SK-N-SH (cell line): ENCODE results near the gene KRT13. TPM values are rescaled to one million over a fixed set of nuclear protein-coding genes. Genes with fewer than 3 reads are reported as not detected.

ENCODE experiments used
- CTCF ChIA-PET: fragments of 300-600, 350-600 bp; formaldehyde crosslinking; extraction: SDS; loops from one replicate; lab custom pipeline; 2021; lab: Yijun Ruan, JAX
- POLR2A ChIA-PET: fragments of 350-600 bp; sonication (Branson Sonifier 250); formaldehyde crosslinking; extraction: SDS; loops from one replicate; lab custom pipeline; 2020; ENCODE audit warnings: antibody characterized with exemption, inconsistent platforms; lab: Yijun Ruan, JAX
- DNase-seq: peaks from one replicate; pipeline ENCODE4 v3.0.0; 2012
- H2AFZ ChIP-seq: fragments of 200-600 bp; sonication (generic); 2 replicates; pipeline ENCODE4 v1.8.1; 2016; ENCODE audit warnings: antibody characterized with exemption, mild to moderate bottlenecking, low read depth
- H3F3A ChIP-seq: fragments of 200-600 bp; sonication (generic); replicated peaks from 2 replicates; pipeline ENCODE3; 2016; ENCODE audit warnings: antibody characterized with exemption, mild to moderate bottlenecking; ENCODE audit not compliant: insufficient read depth
- H3K27ac ChIP-seq, 2 experiments: fragments of 200-500 bp in 1 of 2; fragments of 200-600 bp in 1 of 2; sonication (Bioruptor generic) in 1 of 2; sonication (generic), shearing (Covaris generic) in 1 of 2; 2 replicates each; pipeline versions ENCODE4 v1.5.1 to v1.6.1; 2014 to 2016; ENCODE audit warnings: low read depth in 2 of 2, inconsistent platforms in 1 of 2, low read length in 1 of 2, mild to moderate bottlenecking in 1 of 2, mixed read lengths in 1 of 2
- H3K27me3 ChIP-seq: fragments of 200-600 bp; sonication (generic), shearing (Covaris generic); 2 replicates; pipeline ENCODE4 v1.6.1; 2016; ENCODE audit warnings: mixed run types; ENCODE audit not compliant: insufficient read depth
- H3K36me3 ChIP-seq, 2 experiments: fragments of 200-500 bp in 1 of 2; fragments of 200-600 bp in 1 of 2; sonication (Bioruptor generic) in 1 of 2; sonication (generic) in 1 of 2; replicated peaks in 1 of 2; 2 replicates each; pipeline versions ENCODE3 to v1.5.1; 2014 to 2016; ENCODE audit warnings: low read length in 1 of 2, mild to moderate bottlenecking in 1 of 2; ENCODE audit not compliant: insufficient read depth in 2 of 2, control insufficient read depth in 1 of 2
- H3K4me1 ChIP-seq, 2 experiments: fragments of 200-500 bp in 1 of 2; fragments of 200-600 bp in 1 of 2; sonication (Bioruptor generic) in 1 of 2; sonication (generic), shearing (Covaris generic) in 1 of 2; 2 replicates each; pipeline versions ENCODE4 v1.5.1 to v1.6.1; 2014 to 2016; ENCODE audit warnings: low read depth in 1 of 2, low read length in 1 of 2, mixed run types in 1 of 2; ENCODE audit not compliant: insufficient read depth in 2 of 2, control insufficient read depth in 1 of 2
- H3K4me2 ChIP-seq: fragments of 200-600 bp; sonication (generic), shearing (Covaris generic); 2 replicates; pipeline ENCODE4 v1.6.1; 2017; ENCODE audit warnings: mixed run types
- H3K4me3 ChIP-seq, 2 experiments: fragments of 200-500 bp in 1 of 2; fragments of 200-600 bp in 1 of 2; sonication (Bioruptor generic) in 1 of 2; sonication (generic), shearing (Covaris generic) in 1 of 2; 2 replicates each; pipeline versions ENCODE4 v1.5.1 to v1.8.1; 2014 to 2016; ENCODE audit warnings: low read depth in 2 of 2, inconsistent platforms in 1 of 2, low read length in 1 of 2, mild to moderate bottlenecking in 1 of 2, mixed read lengths in 1 of 2, moderate library complexity in 1 of 2
- H3K79me2 ChIP-seq: fragments of 200-600 bp; sonication (generic); 2 replicates; pipeline ENCODE4 v1.8.1; 2017; ENCODE audit warnings: mild to moderate bottlenecking; ENCODE audit not compliant: insufficient read depth
- H3K9ac ChIP-seq: fragments of 200-600 bp; sonication (generic); 2 replicates; pipeline ENCODE4 v1.6.1; 2017; ENCODE audit warnings: mixed run types
- H3K9me2 ChIP-seq: fragments of 200-600 bp; sonication (generic); 2 replicates; pipeline ENCODE4 v1.6.1; 2017; ENCODE audit warnings: mixed run types
- H3K9me3 ChIP-seq: fragments of 200-600 bp; sonication (generic); 2 replicates; pipeline ENCODE4 v1.6.1; 2017; ENCODE audit warnings: mixed run types, mild to moderate bottlenecking, moderate library complexity
- H4K20me1 ChIP-seq: fragments of 200-600 bp; sonication (generic); 2 replicates; pipeline ENCODE4 v1.6.1; 2017; ENCODE audit warnings: mild to moderate bottlenecking, mixed run types; ENCODE audit not compliant: insufficient read depth
- ELF1 ChIP-seq: IDR thresholded peaks from 2 replicates; pipeline ENCODE4 v1.4.0; 2012
- FOSL2 ChIP-seq: IDR thresholded peaks from 2 replicates; pipeline ENCODE4 v1.4.0; 2012; ENCODE audit warnings: low read depth, mild to moderate bottlenecking, moderate library complexity, borderline replicate concordance
- FOXJ3 ChIP-seq: sonication (generic); formaldehyde crosslinking; IDR thresholded peaks from 2 replicates; pipeline ENCODE4 v1.5.1; 2020; ENCODE audit warnings: mild to moderate bottlenecking, missing genetic modification reagents
- GABPA ChIP-seq: IDR thresholded peaks from 2 replicates; pipeline ENCODE4 v1.4.0; 2012; ENCODE audit warnings: low read depth, mild to moderate bottlenecking
- IRF3 ChIP-seq: fragments of 150-350 bp; IDR thresholded peaks from 2 replicates; pipeline ENCODE4 v1.6.1; 2016; ENCODE audit warnings: mild to moderate bottlenecking, low read depth, low read length
- JUND ChIP-seq: IDR thresholded peaks from 2 replicates; pipeline ENCODE4 v1.4.0; 2012
- MEF2A ChIP-seq: IDR thresholded peaks from 2 replicates; pipeline ENCODE4 v1.4.0; 2012; ENCODE audit warnings: low read depth, borderline replicate concordance
- MXI1 ChIP-seq: IDR thresholded peaks from 2 replicates; pipeline ENCODE4 v1.6.1; 2012; ENCODE audit warnings: mild to moderate bottlenecking, low read depth, low read length, improper control_type of control experiment
- NRF1 ChIP-seq: IDR thresholded peaks from 2 replicates; pipeline ENCODE4 v1.6.1; 2012; ENCODE audit warnings: low read depth, mild to moderate bottlenecking, low read length
- RAD21 ChIP-seq: IDR thresholded peaks from 2 replicates; pipeline ENCODE4 v1.6.1; 2012; ENCODE audit warnings: mild to moderate bottlenecking, low read length
- RCOR1 ChIP-seq: fragments of 150-350 bp; IDR thresholded peaks from 2 replicates; pipeline ENCODE4 v1.6.1; 2017; ENCODE audit warnings: antibody characterized with exemption, low read length
- RFX5 ChIP-seq: IDR thresholded peaks from 2 replicates; pipeline ENCODE4 v1.6.1; 2012; ENCODE audit warnings: mild to moderate bottlenecking, improper control_type of control experiment, low read length
- RXRA ChIP-seq: IDR thresholded peaks from 2 replicates; pipeline ENCODE4 v1.4.0; 2012; ENCODE audit warnings: low read depth, mild to moderate bottlenecking, borderline replicate concordance
- SIN3A ChIP-seq: IDR thresholded peaks from 2 replicates; pipeline ENCODE4 v1.6.1; 2012; ENCODE audit warnings: low read depth, mild to moderate bottlenecking, low read length, moderate library complexity, borderline replicate concordance
- SMC3 ChIP-seq: IDR thresholded peaks from 2 replicates; pipeline ENCODE4 v1.6.1; 2012; ENCODE audit warnings: low read depth, low read length, improper control_type of control experiment
- YY1 ChIP-seq: IDR thresholded peaks from 2 replicates; pipeline ENCODE4 v1.4.0; 2012; ENCODE audit warnings: low read depth, mild to moderate bottlenecking
- whole genome bisulfite sequencing: methylation state at CpG from one replicate; pipeline ENCODE4 v1.1.6; 2017; ENCODE audit warnings: low lambda C conversion rate; 5-methylcytosine and 5-hydroxymethylcytosine counted together
- polyA plus RNA-seq, 3 experiments: library from polyadenylated mRNA; depleted of rRNA; stranded (reverse); fragments of >200 nt; gene quantifications; 2 replicates each; pipeline ENCODE4 v1.2.3, GENCODE V29; 2012
- TF ChIP-seq, protein P1 (sequence below): fragments of 150-350 bp; IDR thresholded peaks from 2 replicates; pipeline ENCODE4 v1.6.1; 2017; ENCODE audit warnings: antibody characterized with exemption, low read length, low read depth, borderline replicate concordance
- TF ChIP-seq, protein P2 (sequence below): IDR thresholded peaks from 2 replicates; pipeline ENCODE4 v1.4.0; 2012; ENCODE audit warnings: low read depth
- TF ChIP-seq, protein P3 (sequence below): IDR thresholded peaks from 2 replicates; pipeline ENCODE4 v1.6.1; 2012; ENCODE audit warnings: mild to moderate bottlenecking, low read depth, low read length, moderate library complexity
- TF ChIP-seq, protein P4 (sequence below): IDR thresholded peaks from 2 replicates; pipeline ENCODE4 v1.4.0; 2012; ENCODE audit warnings: low read depth, borderline replicate concordance

Gene KRT13
- polyA plus RNA-seq, 1 of the 3 experiments (the other 2 are of a cell fraction) = 0.39 TPM

DNA sequence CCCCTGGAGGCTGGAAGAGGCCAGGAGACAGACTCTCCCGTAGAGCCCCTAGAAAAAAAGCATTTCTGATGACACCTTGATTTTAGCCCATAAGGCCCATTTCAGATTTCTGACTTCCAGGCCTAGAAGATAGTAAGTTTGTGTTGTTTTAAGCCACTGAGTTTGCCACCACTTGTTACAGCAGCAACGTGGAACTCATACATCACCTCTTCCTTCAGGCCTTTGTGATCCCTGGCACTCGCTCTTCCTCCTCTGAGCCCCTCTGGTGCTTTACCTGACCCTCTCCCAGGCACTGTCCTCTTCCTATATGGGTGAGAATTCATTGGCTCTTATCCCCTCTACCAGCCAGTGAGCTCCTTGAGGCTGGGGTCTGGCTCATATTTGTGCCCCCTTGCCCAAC is 41.4 kb upstream of the KRT13 start:
- Histone ChIP-seq H2AFZ (no peak overlapping the region), H3K36me3 (no peaks in the 10 kb centered on the region), H3K9me3 (no peaks in the 10 kb centered on the region), H3F3A (peaks cover 28% of the 10 kb centered on the region), H3K4me2 (no peak overlapping the region), H3K27ac (peak overlapping the region; percentile 85 to 86), H3K27me3 (no peaks in the 10 kb centered on the region), H3K79me2 (no peaks in the 10 kb centered on the region), H3K4me3 (no peak overlapping the region), H4K20me1 (no peaks in the 10 kb centered on the region), H3K9ac (no peak overlapping the region), H3K4me1 (peaks cover 17 to 30% of the 10 kb centered on the region in 2 experiments; a peak in 3 of 4 replicates), H3K9me2 (no peaks in the 10 kb centered on the region)
- 93% methylated on average over 3 of the region's 3 CpGs for WGBS
- TF ChIP-seq IRF3 (no peak), MEF2A (no peak), YY1 (no peak), MXI1 (no peak), RAD21 (no peak), RXRA (no peak)
- TF ChIP-seq, protein P1, sequence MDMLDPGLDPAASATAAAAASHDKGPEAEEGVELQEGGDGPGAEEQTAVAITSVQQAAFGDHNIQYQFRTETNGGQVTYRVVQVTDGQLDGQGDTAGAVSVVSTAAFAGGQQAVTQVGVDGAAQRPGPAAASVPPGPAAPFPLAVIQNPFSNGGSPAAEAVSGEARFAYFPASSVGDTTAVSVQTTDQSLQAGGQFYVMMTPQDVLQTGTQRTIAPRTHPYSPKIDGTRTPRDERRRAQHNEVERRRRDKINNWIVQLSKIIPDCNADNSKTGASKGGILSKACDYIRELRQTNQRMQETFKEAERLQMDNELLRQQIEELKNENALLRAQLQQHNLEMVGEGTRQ = no peak
- ChIA-PET CTCF (interaction anchor here (3.6 to 25.5 kb wide), 6 partner anchors 18 to 225 kb away, joined by 48 to 646 read pairs (median 134); partner anchors contain the start of genes KRT13, KRT15 and KRT19), POLR2A (interaction anchor here (0.9 kb wide), 1 partner anchor 17 kb away, joined by 4 read pairs; no protein-coding TSS in a partner anchor)
- no peak for DNase-seq

GRCh38 chr17:41545829-41546410 is 40.5 kb upstream of the KRT13 start:
- no peak overlapping the region for H2AFZ ChIP-seq
- no peak overlapping the region for H3K4me3 ChIP-seq
- WGBS = 89% methylated on average over 12 of the region's 13 CpGs
- no peaks in the 10 kb centered on the region for H3K27me3 ChIP-seq
- peaks cover 28% of the 10 kb centered on the region for H3F3A ChIP-seq
- H4K20me1 ChIP-seq = no peaks in the 10 kb centered on the region
- no peak overlapping the region for H3K27ac ChIP-seq
- no peaks in the 10 kb centered on the region for H3K79me2 ChIP-seq
- no peaks in the 10 kb centered on the region for H3K36me3 ChIP-seq
- H3K9me2 ChIP-seq = no peaks in the 10 kb centered on the region
- ChIA-PET CTCF (interaction anchor here (0.6 to 25.5 kb wide), 5 partner anchors 20 to 224 kb away, joined by 3 to 646 read pairs (median 61); no protein-coding TSS in a partner anchor), POLR2A (no interaction called here)
- no peak overlapping the region for H3K4me2 ChIP-seq
- H3K9me3 ChIP-seq = no peaks in the 10 kb centered on the region
- no peak overlapping the region for H3K9ac ChIP-seq
- H3K4me1 ChIP-seq = peaks cover 17 to 30% of the 10 kb centered on the region in 2 experiments; a peak in 3 of 4 replicates
- DNase-seq = no peak
- TF ChIP-seq MEF2A (no peak), YY1 (no peak), SMC3 (no peak), FOSL2 (no peak), SIN3A (no peak), GABPA (no peak), IRF3 (no peak), ELF1 (no peak), NRF1 (no peak), FOXJ3 (no peak), JUND (no peak), RFX5 (no peak), RCOR1 (no peak)
- TF ChIP-seq, protein P2, sequence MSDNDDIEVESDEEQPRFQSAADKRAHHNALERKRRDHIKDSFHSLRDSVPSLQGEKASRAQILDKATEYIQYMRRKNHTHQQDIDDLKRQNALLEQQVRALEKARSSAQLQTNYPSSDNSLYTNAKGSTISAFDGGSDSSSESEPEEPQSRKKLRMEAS = no peak
- TF ChIP-seq, protein P3, sequence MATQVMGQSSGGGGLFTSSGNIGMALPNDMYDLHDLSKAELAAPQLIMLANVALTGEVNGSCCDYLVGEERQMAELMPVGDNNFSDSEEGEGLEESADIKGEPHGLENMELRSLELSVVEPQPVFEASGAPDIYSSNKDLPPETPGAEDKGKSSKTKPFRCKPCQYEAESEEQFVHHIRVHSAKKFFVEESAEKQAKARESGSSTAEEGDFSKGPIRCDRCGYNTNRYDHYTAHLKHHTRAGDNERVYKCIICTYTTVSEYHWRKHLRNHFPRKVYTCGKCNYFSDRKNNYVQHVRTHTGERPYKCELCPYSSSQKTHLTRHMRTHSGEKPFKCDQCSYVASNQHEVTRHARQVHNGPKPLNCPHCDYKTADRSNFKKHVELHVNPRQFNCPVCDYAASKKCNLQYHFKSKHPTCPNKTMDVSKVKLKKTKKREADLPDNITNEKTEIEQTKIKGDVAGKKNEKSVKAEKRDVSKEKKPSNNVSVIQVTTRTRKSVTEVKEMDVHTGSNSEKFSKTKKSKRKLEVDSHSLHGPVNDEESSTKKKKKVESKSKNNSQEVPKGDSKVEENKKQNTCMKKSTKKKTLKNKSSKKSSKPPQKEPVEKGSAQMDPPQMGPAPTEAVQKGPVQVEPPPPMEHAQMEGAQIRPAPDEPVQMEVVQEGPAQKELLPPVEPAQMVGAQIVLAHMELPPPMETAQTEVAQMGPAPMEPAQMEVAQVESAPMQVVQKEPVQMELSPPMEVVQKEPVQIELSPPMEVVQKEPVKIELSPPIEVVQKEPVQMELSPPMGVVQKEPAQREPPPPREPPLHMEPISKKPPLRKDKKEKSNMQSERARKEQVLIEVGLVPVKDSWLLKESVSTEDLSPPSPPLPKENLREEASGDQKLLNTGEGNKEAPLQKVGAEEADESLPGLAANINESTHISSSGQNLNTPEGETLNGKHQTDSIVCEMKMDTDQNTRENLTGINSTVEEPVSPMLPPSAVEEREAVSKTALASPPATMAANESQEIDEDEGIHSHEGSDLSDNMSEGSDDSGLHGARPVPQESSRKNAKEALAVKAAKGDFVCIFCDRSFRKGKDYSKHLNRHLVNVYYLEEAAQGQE = no peak
- TF ChIP-seq, protein P4, sequence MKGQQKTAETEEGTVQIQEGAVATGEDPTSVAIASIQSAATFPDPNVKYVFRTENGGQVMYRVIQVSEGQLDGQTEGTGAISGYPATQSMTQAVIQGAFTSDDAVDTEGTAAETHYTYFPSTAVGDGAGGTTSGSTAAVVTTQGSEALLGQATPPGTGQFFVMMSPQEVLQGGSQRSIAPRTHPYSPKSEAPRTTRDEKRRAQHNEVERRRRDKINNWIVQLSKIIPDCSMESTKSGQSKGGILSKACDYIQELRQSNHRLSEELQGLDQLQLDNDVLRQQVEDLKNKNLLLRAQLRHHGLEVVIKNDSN = no peak
